ENCODE measurements around the gene NFKBIZ. TPM values are rescaled to one million over a fixed set of nuclear protein-coding genes. Genes with fewer than 3 reads are reported as not detected.

Gene NFKBIZ
- total RNA-seq, 2 experiments from 2014 or later: 11.8 to 26.6 TPM

DNA sequence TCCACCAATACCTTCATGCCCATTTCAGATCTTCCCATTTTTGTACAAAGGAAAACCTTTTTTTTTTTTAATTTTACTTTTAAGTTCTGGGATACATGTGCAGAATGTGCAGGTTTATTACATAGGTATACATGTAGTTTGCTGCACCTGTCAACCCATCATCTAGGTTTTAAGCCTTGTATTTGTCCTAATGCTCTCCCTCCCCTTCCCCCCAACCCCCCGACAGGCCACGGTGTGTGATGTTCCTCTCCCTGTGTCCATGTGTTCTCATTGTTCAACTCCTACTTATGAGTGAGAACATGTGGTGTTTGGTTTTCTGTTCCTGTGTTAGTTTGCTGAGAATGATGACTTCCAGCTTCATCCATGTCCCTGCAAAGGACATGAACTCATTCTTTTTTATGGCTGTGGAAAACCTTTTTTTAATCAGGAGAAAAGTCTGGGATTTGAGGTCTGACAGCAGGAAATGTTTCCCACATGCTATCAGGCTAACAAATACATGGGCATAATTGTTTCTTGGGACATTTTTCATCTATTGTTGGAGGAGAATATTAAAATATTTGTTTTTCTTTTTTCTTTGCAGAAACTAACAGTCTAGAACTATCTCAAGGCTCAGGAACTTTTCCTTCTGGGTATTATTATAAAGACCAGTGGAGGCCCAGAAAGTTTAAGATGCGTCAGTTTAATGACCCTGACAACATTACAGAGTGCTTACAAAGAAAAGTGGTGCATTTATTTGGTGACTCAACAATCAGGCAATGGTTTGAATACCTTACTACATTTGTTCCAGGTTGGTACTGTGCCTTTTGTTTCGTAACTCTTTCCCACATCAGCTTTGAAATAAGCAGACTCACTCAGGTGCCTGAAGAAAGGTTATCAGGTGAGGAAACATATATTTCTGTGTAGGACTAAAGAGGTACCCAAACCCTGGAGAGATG, 32.8 kb upstream of the NFKBIZ start:
- intact Hi-C loops (cut with micrococcal nuclease; ENCODE audit: unreplicated experiment): loop anchor here (10.0 kb wide), 1 partner anchor 318 kb away; no protein-coding TSS in a partner anchor
- Histone ChIP-seq H3K36me3 (ENCODE audit: insufficient read depth, low read length) (peaks cover 62% of the 10 kb centered on the region), H2AFZ (ENCODE audit: low read length) (no peak overlapping the region), H3K9me3 (ENCODE audit: low read length) (no peaks in the 10 kb centered on the region), H3K4me2 (ENCODE audit: low read length) (no peak overlapping the region), H3K4me1 (ENCODE audit: insufficient read depth, low read length, poor library complexity, severe bottlenecking) (peaks cover 36% of the 10 kb centered on the region), H3K4me3 (ENCODE audit: low read depth, low read length, poor library complexity, severe bottlenecking) (no peak overlapping the region), H3K9me2 (ENCODE audit: insufficient read depth, low read length) (no peaks in the 10 kb centered on the region), H3K27ac (ENCODE audit: low read depth, low read length, poor library complexity, severe bottlenecking) (no peak overlapping the region), H4K20me1 (ENCODE audit: insufficient read depth, low read length) (no peaks in the 10 kb centered on the region), H3K79me2 (ENCODE audit: insufficient read depth, low read depth, low read length) (peaks cover 11% of the 10 kb centered on the region; the same call in 1 of the 2 replicates)
- ChIA-PET POLR2A (interaction anchor here (0.6 to 2.5 kb wide), 7 partner anchors 11 to 525 kb away, joined by 3 to 11 read pairs (median 4); partner anchors contain the start of gene NFKBIZ), CTCF (ENCODE audit: unreplicated experiment) (no interaction called here)
- TF ChIP-seq, protein P1, sequence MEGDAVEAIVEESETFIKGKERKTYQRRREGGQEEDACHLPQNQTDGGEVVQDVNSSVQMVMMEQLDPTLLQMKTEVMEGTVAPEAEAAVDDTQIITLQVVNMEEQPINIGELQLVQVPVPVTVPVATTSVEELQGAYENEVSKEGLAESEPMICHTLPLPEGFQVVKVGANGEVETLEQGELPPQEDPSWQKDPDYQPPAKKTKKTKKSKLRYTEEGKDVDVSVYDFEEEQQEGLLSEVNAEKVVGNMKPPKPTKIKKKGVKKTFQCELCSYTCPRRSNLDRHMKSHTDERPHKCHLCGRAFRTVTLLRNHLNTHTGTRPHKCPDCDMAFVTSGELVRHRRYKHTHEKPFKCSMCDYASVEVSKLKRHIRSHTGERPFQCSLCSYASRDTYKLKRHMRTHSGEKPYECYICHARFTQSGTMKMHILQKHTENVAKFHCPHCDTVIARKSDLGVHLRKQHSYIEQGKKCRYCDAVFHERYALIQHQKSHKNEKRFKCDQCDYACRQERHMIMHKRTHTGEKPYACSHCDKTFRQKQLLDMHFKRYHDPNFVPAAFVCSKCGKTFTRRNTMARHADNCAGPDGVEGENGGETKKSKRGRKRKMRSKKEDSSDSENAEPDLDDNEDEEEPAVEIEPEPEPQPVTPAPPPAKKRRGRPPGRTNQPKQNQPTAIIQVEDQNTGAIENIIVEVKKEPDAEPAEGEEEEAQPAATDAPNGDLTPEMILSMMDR (conservative IDR thresholded peaks at IDR 0.05; ENCODE audit: low read length): no peak
- BruUV-seq (replicated peaks): no TSS peak
- DNase-seq (ENCODE audit: low spot score): no peak

DNA sequence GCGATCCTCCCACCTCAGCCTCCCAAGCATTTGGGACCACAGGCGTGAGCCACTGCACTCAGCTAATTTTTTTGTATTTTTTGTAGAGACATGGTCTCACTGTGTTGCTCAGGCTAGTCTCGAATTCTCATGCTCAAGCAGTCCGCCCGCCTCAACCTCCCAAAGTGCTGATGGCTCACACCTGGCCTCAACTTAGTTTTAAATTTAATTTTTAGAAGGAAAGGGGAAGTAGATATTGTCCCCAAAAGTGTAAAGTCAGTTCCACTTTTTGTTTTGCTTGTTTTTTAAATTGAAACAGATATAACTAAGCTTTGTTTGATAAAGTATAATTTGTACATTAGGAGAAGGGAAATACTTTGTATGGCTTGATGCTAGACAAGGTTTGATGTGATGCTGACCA, 31.3 kb upstream of the NFKBIZ start:
- intact Hi-C loops (cut with micrococcal nuclease; ENCODE audit: unreplicated experiment): loop anchor here (10.0 kb wide), 1 partner anchor 317 kb away; no protein-coding TSS in a partner anchor
- Histone ChIP-seq H3K4me3 (ENCODE audit: low read depth, low read length, poor library complexity, severe bottlenecking) (no peak overlapping the region), H3K79me2 (ENCODE audit: insufficient read depth, low read depth, low read length) (peaks cover 11% of the 10 kb centered on the region; the same call in 1 of the 2 replicates), H4K20me1 (ENCODE audit: insufficient read depth, low read length) (no peaks in the 10 kb centered on the region), H3K9me3 (ENCODE audit: low read length) (no peaks in the 10 kb centered on the region), H3K27ac (ENCODE audit: low read depth, low read length, poor library complexity, severe bottlenecking) (peak overlapping the region; percentile 30), H3K9me2 (ENCODE audit: insufficient read depth, low read length) (no peaks in the 10 kb centered on the region), H2AFZ (ENCODE audit: low read length) (no peak overlapping the region), H3K4me1 (ENCODE audit: insufficient read depth, low read length, poor library complexity, severe bottlenecking) (peaks cover 36% of the 10 kb centered on the region), H3K36me3 (ENCODE audit: insufficient read depth, low read length) (peaks cover 76% of the 10 kb centered on the region), H3K4me2 (ENCODE audit: low read length) (peak overlapping the region; percentile 16)
- TF ChIP-seq, protein P1 (conservative IDR thresholded peaks at IDR 0.05; ENCODE audit: low read length): no peak
- no peak for TF ChIP-seq EZH2phosphoT487 (IDR thresholded peaks at IDR 0.05; ENCODE audit: borderline replicate concordance, low read depth, low read length)
- POLR2A ChIA-PET: interaction anchor here (0.9 to 2.5 kb wide), 13 partner anchors 8 to 408 kb away, joined by 3 to 11 read pairs (median 4); partner anchors contain the start of gene NFKBIZ
- DNase-seq (ENCODE audit: low spot score): peak; percentile 55
- CTCF ChIA-PET (ENCODE audit: unreplicated experiment): interaction anchor here (0.8 to 0.9 kb wide), 2 partner anchors 59 to 416 kb away, joined by 3 read pairs; no protein-coding TSS in a partner anchor
- no TSS peak for BruUV-seq (replicated peaks)
